ENCODE measurements around the gene ZBTB7C. TPM values are rescaled to one million over a fixed set of nuclear protein-coding genes. Genes with fewer than 3 reads are reported as not detected.

ZBTB7C gene
- total RNA-seq, result under 1 TPM in 1 of 3 donors, not detected in 2; 0.07 TPM
- not detected for total RNA-seq (2013)

GRCh38 chr18:48408727-48409590 lies at the start of gene ZBTB7C:
TSS of gene ZBTB7C (minus strand) at chr18:48409383.
- H3K27ac Mint-ChIP-seq, result no peak within 1 kb of the TSS
- ATAC-seq, result peak in 2 of 3 donors; percentile 28 to 60
- no peak for TF ChIP-seq CTCF (IDR thresholded peaks at IDR 0.05)
- Histone ChIP-seq H3K36me3 (ENCODE audit: control insufficient read depth, insufficient read depth, low read length) (no peaks in the 10 kb centered on the region), H3K4me1 (ENCODE audit: control insufficient read depth, insufficient read depth, low read length) (peaks cover 14% of the 10 kb centered on the region), H3K27ac (ENCODE audit: low read length) (no peak within 1 kb of the TSS), H3K27me3 (ENCODE audit: control insufficient read depth, insufficient read depth, low read length) (peaks cover 37% of the 10 kb centered on the region), H3K4me3 (ENCODE audit: low read length) (peak within 1 kb of the TSS; percentile 42), H3K9me3 (ENCODE audit: control insufficient read depth, insufficient read depth, low read length) (no peaks in the 10 kb centered on the region)
- intact Hi-C loops (cut with micrococcal nuclease), result no loop called here
- under 1% methylated on average over 136 of the region's 136 CpGs for WGBS (ENCODE audit: insufficient coverage)
- H3K4me3 Mint-ChIP-seq, result peak within 1 kb of the TSS; percentile 76
- H3K36me3 Mint-ChIP-seq, result no peaks in the 10 kb centered on the region
- peaks cover 59 to 65% of the 10 kb centered on the region in 2 donors for H3K27me3 Mint-ChIP-seq (ENCODE audit: low read depth in 2 of 2)
- DNase-seq, result peak in 1 of 2 donors; percentile 34
- no peaks in the 10 kb centered on the region for H3K9me3 Mint-ChIP-seq
- H3K4me1 Mint-ChIP-seq, result peaks cover 0 to 8% of the 10 kb centered on the region in 2 donors

- Histone ChIP-seq H3K9me3 (ENCODE audit: control insufficient read depth, insufficient read depth, low read length) (no peaks in the 10 kb centered on the region), H3K4me3 (ENCODE audit: low read length) (no peak overlapping the region), H3K4me1 (ENCODE audit: control insufficient read depth, insufficient read depth, low read length) (peaks cover 33% of the 10 kb centered on the region), H3K36me3 (ENCODE audit: control insufficient read depth, insufficient read depth, low read length) (no peaks in the 10 kb centered on the region), H3K27me3 (ENCODE audit: control insufficient read depth, insufficient read depth, low read length) (peaks cover 4% of the 10 kb centered on the region), H3K27ac (ENCODE audit: low read length) (no peak overlapping the region)
- intact Hi-C loops (cut with micrococcal nuclease), result no loop called here
- Mint-ChIP-seq H3K27me3 (ENCODE audit: low read depth in 2 of 2) (peaks cover 3 to 11% of the 10 kb centered on the region in 2 donors), H3K4me1 (peaks cover 21 to 27% of the 10 kb centered on the region in 2 donors), H3K4me3 (no peak overlapping the region), H3K27ac (no peak overlapping the region), H3K36me3 (no peaks in the 10 kb centered on the region), H3K9me3 (no peaks in the 10 kb centered on the region)
- ATAC-seq, result no peak
- DNase-seq, result no peak
- no peak for TF ChIP-seq CTCF (IDR thresholded peaks at IDR 0.05)
- WGBS (ENCODE audit: insufficient coverage), result 87% methylated on average over 9 of the region's 9 CpGs
Observed at GRCh38 chr18:48456838-48457237, 47.7 kb upstream of the ZBTB7C start.

GRCh38 chr18:48455555-48456478 lies 46.6 kb upstream of the ZBTB7C start:
- Histone ChIP-seq H3K27me3 (ENCODE audit: control insufficient read depth, insufficient read depth, low read length) (peaks cover 4% of the 10 kb centered on the region), H3K4me3 (ENCODE audit: low read length) (no peak overlapping the region), H3K36me3 (ENCODE audit: control insufficient read depth, insufficient read depth, low read length) (no peaks in the 10 kb centered on the region), H3K4me1 (ENCODE audit: control insufficient read depth, insufficient read depth, low read length) (peaks cover 33% of the 10 kb centered on the region), H3K27ac (ENCODE audit: low read length) (no peak overlapping the region), H3K9me3 (ENCODE audit: control insufficient read depth, insufficient read depth, low read length) (no peaks in the 10 kb centered on the region)
- DNase-seq (peak in 1 of 2 donors; percentile 73), ATAC-seq (peak in 1 of 3 donors; percentile 61)
- Mint-ChIP-seq H3K4me3 (no peak overlapping the region), H3K27ac (no peak overlapping the region), H3K9me3 (no peaks in the 10 kb centered on the region), H3K4me1 (peaks cover 21 to 27% of the 10 kb centered on the region in 2 donors), H3K36me3 (no peaks in the 10 kb centered on the region), H3K27me3 (ENCODE audit: low read depth in 2 of 2) (peaks cover 3 to 14% of the 10 kb centered on the region in 2 donors)
- WGBS (ENCODE audit: insufficient coverage), result 24% methylated on average over 13 of the region's 13 CpGs
- intact Hi-C loops (cut with micrococcal nuclease), result no loop called here
- no peak for TF ChIP-seq CTCF (IDR thresholded peaks at IDR 0.05)
